GM06990 (cell line): ENCODE results near the gene ACSL3.

Source experiments
- DNase-seq: peaks from one replicate; pipeline ENCODE4 v3.0.0-alpha.2; 2011; ENCODE audit not compliant: insufficient read length; ENCODE audit errors: extremely low read depth
- H3K27me3 ChIP-seq: replicated peaks from 2 replicates; pipeline ENCODE4 v1.6.0; 2011; ENCODE audit warnings: low read length; ENCODE audit not compliant: control insufficient read depth, insufficient read depth
- H3K36me3 ChIP-seq: 2 replicates; pipeline ENCODE4 v1.5.1; 2011; ENCODE audit warnings: low read length; ENCODE audit not compliant: control insufficient read depth, insufficient read depth
- H3K4me3 ChIP-seq: replicated peaks from 2 replicates; pipeline ENCODE4 v1.5.1; 2011; ENCODE audit warnings: low read depth, mild to moderate bottlenecking, control low read depth, low read length
- CTCF ChIP-seq: IDR thresholded peaks from 2 replicates; pipeline ENCODE4 v1.5.1; 2011; ENCODE audit warnings: low read length, control low read depth, mild to moderate bottlenecking, inconsistent platforms; ENCODE audit not compliant: insufficient read depth, poor library complexity, severe bottlenecking

The ACSL3 gene

GRCh38 chr2:222903234-222904220, 42.7 kb downstream of the ACSL3 start:
- no peaks in the 10 kb centered on the region; the same call in 1 of the 2 replicates for H3K36me3 ChIP-seq
- no peaks in the 10 kb centered on the region for H3K27me3 ChIP-seq
- DNase-seq, result no peak
- TF ChIP-seq CTCF, result peak; percentile 72
- no peak overlapping the region for H3K4me3 ChIP-seq

- H3K36me3 ChIP-seq, result peaks cover under 1% of the 10 kb centered on the region
- H3K27me3 ChIP-seq, result no peaks in the 10 kb centered on the region
- no peak for TF ChIP-seq CTCF
- no peak overlapping the region for H3K4me3 ChIP-seq
- DNase-seq, result no peak
Observed at GRCh38 chr2:222904557-222905258, 43.9 kb downstream of the ACSL3 start.

GRCh38 chr2:222907048-222907447, 46.2 kb downstream of the ACSL3 start:
- no peaks in the 10 kb centered on the region for H3K27me3 ChIP-seq
- TF ChIP-seq CTCF, result no peak
- H3K36me3 ChIP-seq, result peaks cover 2% of the 10 kb centered on the region
- DNase-seq, result no peak
- no peak overlapping the region for H3K4me3 ChIP-seq

GRCh38 chr2:222907790-222908441, 47.1 kb downstream of the ACSL3 start:
- TF ChIP-seq CTCF, result no peak
- H3K27me3 ChIP-seq, result no peaks in the 10 kb centered on the region
- H3K4me3 ChIP-seq, result no peak overlapping the region
- peaks cover 2% of the 10 kb centered on the region for H3K36me3 ChIP-seq
- DNase-seq, result no peak

GRCh38 chr2:222909286-222909685, 48.5 kb downstream of the ACSL3 start:
- DNase-seq, result no peak
- Histone ChIP-seq H3K27me3 (no peaks in the 10 kb centered on the region), H3K4me3 (no peak overlapping the region), H3K36me3 (peaks cover 2% of the 10 kb centered on the region)
- no peak for TF ChIP-seq CTCF
